ENCODE measurements around the gene RAP1GAP2. TPM values are rescaled to one million over a fixed set of nuclear protein-coding genes. Genes with fewer than 3 reads are reported as not detected.
A peak's percentile ranks its signal among the peaks of the same experiment; 100 is the strongest.

Gene RAP1GAP2
- total and polyA plus RNA-seq, 2 of the 8 experiments (the other 6 are each of a cell fraction or from before 2014, with no cell fraction given) = 24.0 to 63.8 TPM

- Histone ChIP-seq H3K4me3 (ENCODE audit: extremely low read depth in 1 of 4, insufficient read depth in 2 of 4, low read depth in 3 of 4, low read length in 4 of 4) (no peak overlapping the region), H3K9ac (replicated peaks in 1 of 4; ENCODE audit: extremely low read depth in 1 of 4, low read depth in 3 of 4, low read length in 3 of 4) (no peak overlapping the region), H2BK12ac (ENCODE audit: low read depth, low read length) (no peak overlapping the region), H3K27me3 (replicated peaks in 1 of 4; ENCODE audit: control insufficient read depth in 3 of 4, extremely low read depth in 1 of 4, insufficient read depth in 3 of 4, low read length in 3 of 4) (no peaks in the 10 kb centered on the region), H3K56ac (replicated peaks; ENCODE audit: insufficient read length, low read depth, low read length) (no peak overlapping the region), H2BK20ac (ENCODE audit: low read length) (peak overlapping the region; percentile 61; the same call in 1 of the 2 replicates), H3K18ac (ENCODE audit: extremely low read depth, low read length) (0 out of 2 replicates have a peak overlapping the region, but pooled peaks have one; percentile 60), H3K27ac (ENCODE audit: low read depth, low read length) (no peak overlapping the region), H2BK5ac (ENCODE audit: low read depth, low read length) (no peak overlapping the region), H3K4me1 (replicated peaks in 1 of 4; ENCODE audit: control insufficient read depth in 3 of 4, insufficient read depth in 4 of 4, low read length in 3 of 4) (peaks cover 8 to 25% (median 15%) of the 10 kb centered on the region in 4 experiments), H3K23ac (ENCODE audit: insufficient read length) (no peak overlapping the region), H3K4me2 (ENCODE audit: insufficient read depth in 1 of 2, low read depth in 2 of 2, low read length in 2 of 2) (no peak overlapping the region; a peak in 1 of 4 replicates), H4K5ac (ENCODE audit: insufficient read length, low read depth, low read length) (no peak overlapping the region), H2BK120ac (replicated peaks; ENCODE audit: low read depth, low read length) (no peak overlapping the region), H3K36me3 (ENCODE audit: control insufficient read depth in 2 of 4, insufficient read depth in 4 of 4, low read length in 3 of 4) (peaks cover 0 to 4% (median 2%) of the 10 kb centered on the region in 4 experiments; a peak in 2 of 8 replicates), H3K79me2 (ENCODE audit: control insufficient read depth in 1 of 2, insufficient read depth in 2 of 2, low read length in 2 of 2) (peaks cover 0 to 16% of the 10 kb centered on the region in 2 experiments; a peak in 2 of 4 replicates), H2AFZ (ENCODE audit: low read length) (no peak overlapping the region), H3K79me1 (ENCODE audit: low read depth, low read length) (peaks cover 22% of the 10 kb centered on the region), H2BK15ac (ENCODE audit: low read length) (0 out of 2 replicates have a peak overlapping the region, but pooled peaks have one; percentile 53), H3K23me2 (ENCODE audit: low read depth, low read length) (peaks cover 3% of the 10 kb centered on the region; the same call in 1 of the 2 replicates), H4K91ac (replicated peaks; ENCODE audit: insufficient read length, low read length) (peak overlapping the region; percentile 46), H3K9me3 (ENCODE audit: insufficient read depth in 2 of 2, low read depth in 1 of 2, low read length in 1 of 2) (no peaks in the 10 kb centered on the region), H3K4ac (replicated peaks; ENCODE audit: insufficient read length, low read depth, low read length) (no peak overlapping the region), H3K14ac (ENCODE audit: insufficient read length) (no peak overlapping the region), H2AK5ac (ENCODE audit: low read depth, low read length) (no peak overlapping the region), H4K8ac (ENCODE audit: extremely low read depth, insufficient read depth, low read length) (no peak overlapping the region; the same call in 1 of the 2 replicates), H4K20me1 (replicated peaks in 1 of 2; ENCODE audit: control insufficient read depth in 1 of 2, insufficient read depth in 2 of 2, low read length in 2 of 2) (peaks cover 13 to 28% of the 10 kb centered on the region in 2 experiments)
- ChIA-PET POLR2A (ENCODE audit: partially characterized antibody) (interaction anchor here (1.3 to 1.7 kb wide), 2 partner anchors 75 to 81 kb away, joined by 3 to 6 read pairs; no protein-coding TSS in a partner anchor), CTCF (ENCODE audit: partially characterized antibody) (interaction anchor here (0.7 to 18.1 kb wide), 32 partner anchors 9 to 617 kb away, joined by 3 to 233 read pairs (median 4); no protein-coding TSS in a partner anchor)
- 76% methylated on average over 14 of the region's 15 CpGs; no CpG with 5 or more reads in 1 of the 2 experiments for WGBS, 2 experiments (ENCODE audit: extremely low coverage in 1 of 2, insufficient coverage in 1 of 2, insufficient read length in 1 of 2, insufficient replicate concordance in 2 of 2, low coverage in 1 of 2, low lambda C conversion rate in 2 of 2, missing lambda C conversion rate in 1 of 2)
- DNase-seq (ENCODE audit: low read depth in 1 of 2, low spot score in 2 of 2) = peak; percentile 47 to 89
- no peak for FAIRE-seq
- TF ChIP-seq MAX (IDR thresholded peaks at IDR 0.05) (peak; percentile 93), TCF12 (IDR thresholded peaks at IDR 0.05; ENCODE audit: low read depth, low read length) (0 out of 2 replicates have a peak, but pooled peaks have one; percentile 36), USF2 (IDR thresholded peaks at IDR 0.05; ENCODE audit: low read length) (peak; percentile 66), CTCF (IDR thresholded peaks at IDR 0.05; ENCODE audit: control extremely low read depth in 1 of 3, insufficient read depth in 1 of 3, low read depth in 1 of 3, low read length in 3 of 3) (peak; percentile 82 to 87 (median 82)), SIN3A (conservative IDR thresholded peaks at IDR 0.05 in 1 of 2, IDR thresholded peaks at IDR 0.05 in 1 of 2; ENCODE audit: low read depth in 1 of 2, low read length in 2 of 2) (peak; percentile 41 to 57; a peak in 1 of 4 replicates), RAD21 (IDR thresholded peaks at IDR 0.05 in 1 of 2, conservative IDR thresholded peaks at IDR 0.05 in 1 of 2; ENCODE audit: low read depth in 2 of 2, low read length in 2 of 2) (peak; percentile 87 to 91)
Observed at GRCh38 chr17:2929881-2930533, 133.8 kb downstream of the RAP1GAP2 start.
